ENCODE results near the gene SKAP1.

GRCh38 chr17:48084932-48085331 is 345.1 kb downstream of the SKAP1 start:
- TF ChIP-seq CHD2 (IDR thresholded peaks at IDR 0.05; ENCODE audit: low read length, partially characterized antibody) (no peak), CTCF (IDR thresholded peaks at IDR 0.05) (no peak), RAD21 (IDR thresholded peaks at IDR 0.05; ENCODE audit: low read length) (no peak)

Data from SK-N-SH (cell line).